HG03342 (cell line): Measurements from ENCODE around the gene HNRNPA0.
"Not testable (repeated sequence)": the region's sequence is repeated elsewhere in the genome, so short reads cannot be mapped to it uniquely, and the experiment has no call there.

Experiments used
- ATAC-seq: cut with Tn5 transposase; IDR thresholded peaks from one replicate; pipeline ENCODE4 v1.9.1; 2021; ENCODE audit warnings: mild to moderate bottlenecking, moderate library complexity; ENCODE audit not compliant: unreplicated experiment

Gene HNRNPA0

DNA sequence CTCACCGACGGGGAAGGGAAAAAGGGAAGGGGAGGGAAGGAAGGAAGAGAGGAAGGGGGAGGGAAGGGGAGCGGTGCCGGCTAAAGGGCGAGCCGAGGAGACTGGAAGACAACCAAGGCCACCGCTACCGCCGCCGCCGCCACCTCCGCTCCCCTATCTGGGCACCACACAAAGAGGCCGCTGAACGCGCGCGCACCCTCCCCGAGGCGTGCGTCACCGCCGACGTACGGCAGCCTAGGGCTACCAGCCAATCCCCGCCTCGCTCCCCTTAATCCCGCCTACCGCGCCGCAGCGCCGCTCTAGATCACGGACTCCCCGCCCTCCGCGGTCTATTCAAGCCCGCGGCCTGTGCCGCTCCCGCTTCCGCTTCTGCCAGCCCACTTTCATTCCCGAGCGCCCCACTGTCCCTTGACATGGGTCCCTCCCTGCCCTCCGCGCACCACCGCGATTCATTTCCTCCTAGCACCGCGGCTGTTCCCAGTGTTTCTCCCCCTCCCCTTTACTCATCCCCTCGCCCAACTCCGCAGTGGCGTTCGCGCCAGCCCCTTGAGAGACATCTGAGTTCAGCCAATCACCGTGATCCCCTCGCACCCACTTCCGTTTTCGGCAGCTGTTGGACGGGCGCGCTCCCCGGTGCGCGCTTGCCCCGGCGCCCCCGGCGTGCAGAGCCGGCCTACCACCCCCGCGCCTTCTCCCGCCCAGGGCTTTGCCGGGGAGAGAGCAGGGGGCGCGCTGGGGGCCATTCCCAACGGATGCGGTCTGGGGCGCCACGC, at the start of gene HNRNPA0:
Gene HNRNPA0 (minus strand): TSS at position 176 of the 773 bp plus-strand sequence. CDS start 297 bp downstream, outside the sequence.
- ATAC-seq = peak; percentile 78

- no peak for ATAC-seq
These were observed 48.4 kb upstream of the HNRNPA0 start for GRCh38 chr5:137802282-137803210.

- ATAC-seq = no peak
These were observed 46.7 kb upstream of the HNRNPA0 start for GRCh38 chr5:137800700-137801411.

DNA sequence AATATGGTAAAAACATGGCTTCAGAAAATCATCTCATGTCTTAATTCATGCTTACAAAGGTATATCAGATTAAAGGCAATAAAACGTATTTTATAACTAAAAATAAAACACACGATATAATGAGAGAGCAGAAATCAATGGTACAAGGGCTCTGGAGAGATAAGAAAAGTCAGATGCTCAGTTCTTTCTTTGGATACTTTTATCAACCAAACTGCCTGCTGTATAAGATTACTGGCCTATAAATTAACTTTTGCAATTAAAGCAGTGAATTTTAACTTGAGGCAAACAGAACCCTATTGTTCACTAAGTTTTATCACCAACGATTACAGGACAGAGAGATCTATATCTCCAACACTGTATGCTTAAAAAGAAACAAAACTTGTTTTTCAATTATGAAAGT, 42.1 kb upstream of the HNRNPA0 start:
- no peak for ATAC-seq

DNA sequence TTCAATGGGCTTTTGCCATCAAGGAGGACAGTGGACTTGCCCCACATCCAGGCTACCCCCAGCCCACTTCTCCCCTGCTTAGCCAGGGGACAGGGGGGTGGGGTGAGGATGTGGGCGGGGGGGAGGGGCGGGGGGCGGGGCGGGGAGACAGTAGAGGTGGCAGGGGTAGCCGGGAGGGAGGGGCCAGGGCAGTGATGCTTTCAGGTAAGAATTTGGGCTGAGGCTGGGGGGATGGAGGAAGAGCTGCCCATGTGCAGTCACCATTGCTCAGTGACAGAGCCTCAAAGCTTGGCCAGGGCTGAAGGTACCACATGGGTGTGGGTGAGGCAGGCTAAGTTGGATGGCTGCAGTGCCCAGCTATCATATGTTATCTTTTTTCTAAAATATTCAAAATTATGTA, 40.7 kb upstream of the HNRNPA0 start:
- no peak for ATAC-seq

DNA sequence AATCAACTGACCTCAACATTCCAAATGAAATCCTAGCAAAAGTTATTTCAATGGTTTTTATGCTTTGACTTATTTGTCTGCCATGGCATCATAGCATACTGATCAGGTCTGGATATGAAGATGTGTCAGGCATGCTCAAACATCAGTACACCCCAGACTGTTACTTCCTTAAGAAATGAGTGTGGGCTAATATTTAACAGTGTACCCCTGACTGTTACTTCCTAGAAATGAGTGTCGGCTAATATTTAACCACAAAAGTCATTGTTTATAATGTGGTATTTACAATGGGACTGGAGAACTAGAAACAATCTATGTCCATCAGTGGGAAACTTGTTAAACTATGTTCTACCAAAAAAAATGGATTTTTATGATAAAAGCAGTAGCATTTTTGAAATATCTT, 38.1 kb upstream of the HNRNPA0 start:
- peak; percentile 47 for ATAC-seq

- no peak for ATAC-seq
These were observed 37.6 kb upstream of the HNRNPA0 start for GRCh38 chr5:137791799-137792198.

GRCh38 chr5:137791387-137791786, 37.2 kb upstream of the HNRNPA0 start:
- no peak for ATAC-seq

DNA sequence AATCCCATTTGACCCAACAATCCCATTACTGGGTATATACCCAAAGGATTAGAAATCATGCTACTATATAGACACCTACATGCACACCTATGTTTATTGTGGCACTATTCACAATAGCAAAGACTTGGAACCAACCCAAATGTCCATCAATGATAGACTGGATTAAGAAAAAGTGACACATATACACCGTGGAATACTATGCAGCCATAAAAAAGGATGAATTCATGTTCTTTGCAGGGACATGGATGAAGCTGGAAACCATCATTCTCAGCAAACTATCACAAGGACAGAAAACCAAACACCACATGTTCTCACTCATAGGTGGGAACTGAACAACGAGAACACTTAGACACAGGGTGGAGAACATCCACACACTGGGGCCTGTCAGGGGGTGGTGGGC, 34.4 kb upstream of the HNRNPA0 start:
- ATAC-seq = not testable (repeated sequence)

- ATAC-seq = no peak
These were observed 28.9 kb upstream of the HNRNPA0 start for GRCh38 chr5:137782984-137783536.

GRCh38 chr5:137782055-137782454, 27.9 kb upstream of the HNRNPA0 start:
- no peak for ATAC-seq

- ATAC-seq = no peak
These were observed 24.8 kb upstream of the HNRNPA0 start for GRCh38 chr5:137778772-137779564.

GRCh38 chr5:137767937-137768336, 13.8 kb upstream of the HNRNPA0 start:
- ATAC-seq = not testable (repeated sequence)

GRCh38 chr5:137761566-137761965, 7.4 kb upstream of the HNRNPA0 start:
- ATAC-seq = no peak

DNA sequence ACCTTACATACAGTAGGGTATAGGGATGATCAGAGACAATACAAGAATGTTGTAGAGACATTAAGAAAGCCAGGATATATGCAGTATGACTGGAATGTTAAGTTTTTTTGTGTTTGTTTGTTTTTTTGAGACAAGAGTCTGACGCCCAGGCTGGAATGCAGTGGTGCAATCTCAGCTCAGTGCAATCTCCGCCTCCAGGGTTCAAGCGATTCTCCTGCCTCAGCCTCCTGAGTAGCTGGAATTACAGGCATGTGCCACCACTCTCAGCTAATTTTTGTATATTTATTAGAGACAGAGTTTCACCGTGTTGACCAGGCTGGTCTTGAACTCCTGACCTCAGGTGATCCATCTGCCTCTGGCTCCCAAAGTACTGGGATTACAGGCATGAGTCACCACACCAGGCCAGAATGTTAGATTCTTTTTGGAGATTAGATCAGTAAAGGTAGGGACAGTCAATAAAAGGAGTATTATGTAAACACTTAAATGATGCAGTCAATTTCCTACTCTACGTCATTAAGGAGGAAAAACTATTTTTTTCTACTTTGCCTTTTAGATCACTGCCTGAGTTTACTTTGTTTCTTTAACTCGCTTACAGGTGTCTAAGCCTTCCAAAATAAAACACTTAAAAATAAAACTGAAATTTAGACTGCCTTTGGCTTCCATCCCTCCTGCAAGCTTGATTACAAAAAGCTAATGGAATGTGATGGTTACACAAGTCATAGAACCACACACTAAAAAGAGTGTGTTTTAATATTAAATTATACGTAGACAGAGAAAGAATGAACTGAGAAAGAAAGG, 6.8 kb upstream of the HNRNPA0 start:
- ATAC-seq = no peak

DNA sequence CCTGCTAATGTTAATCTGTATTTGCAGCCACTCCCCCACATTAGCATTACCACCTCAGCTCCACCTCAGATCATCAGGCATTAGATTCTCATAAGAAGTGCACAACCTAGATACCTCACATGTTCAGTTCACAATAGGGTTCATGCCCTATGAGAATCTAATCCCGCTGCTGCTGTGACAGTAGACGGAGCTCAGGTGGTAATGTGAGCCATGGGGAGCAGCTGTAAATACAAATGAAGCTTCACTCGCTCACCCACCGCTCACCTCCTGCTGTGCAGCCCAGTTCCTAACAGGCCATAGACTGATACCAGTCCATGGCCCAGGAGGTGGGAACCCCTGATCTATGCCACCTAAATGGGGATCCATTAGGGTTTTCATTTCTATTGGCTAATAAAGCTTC, 6.1 kb upstream of the HNRNPA0 start:
- no peak for ATAC-seq

GRCh38 chr5:137758715-137759306, 4.6 kb upstream of the HNRNPA0 start:
- ATAC-seq = peak; percentile 31

DNA sequence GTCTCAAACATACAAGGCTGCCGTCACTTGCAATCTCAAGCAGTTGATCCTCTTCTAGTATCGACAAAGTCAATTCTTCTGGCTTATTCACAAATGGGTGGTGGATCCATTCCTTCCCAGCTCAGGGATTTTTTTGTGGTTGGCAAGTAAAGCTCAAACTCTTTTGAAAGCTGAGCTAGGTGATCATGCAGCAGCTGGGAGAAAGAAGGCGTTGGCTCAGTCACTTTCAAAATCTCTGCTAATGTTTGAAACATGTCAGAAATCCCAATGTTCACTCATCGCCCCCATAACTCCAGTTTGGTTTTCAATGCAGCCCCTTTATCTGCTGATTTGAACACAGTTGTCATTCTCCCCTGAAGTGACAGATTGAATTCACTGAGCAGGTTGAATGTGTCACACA, 4.0 kb upstream of the HNRNPA0 start:
- no peak for ATAC-seq

DNA sequence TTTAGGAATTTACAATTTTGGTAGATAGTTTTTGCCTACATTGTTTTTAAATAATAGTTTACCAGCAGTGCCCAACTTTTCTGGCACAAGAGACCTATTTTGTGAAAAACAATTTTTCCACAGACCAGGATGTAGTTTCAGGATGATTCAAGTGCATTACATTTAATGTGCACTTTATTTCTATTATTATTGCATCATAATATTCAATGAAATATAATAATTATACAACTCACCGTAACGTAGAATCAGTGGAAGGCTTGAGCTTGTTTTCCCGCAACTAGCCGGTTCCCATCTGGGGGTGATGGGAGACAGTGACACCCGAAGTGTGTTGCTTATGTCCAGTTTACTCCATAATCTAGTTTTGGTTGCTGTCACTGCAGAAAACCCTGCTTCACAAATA, 3.5 kb upstream of the HNRNPA0 start:
- ATAC-seq = no peak
